GM19372 (cell line): ENCODE data around the gene DDX39A.
"Not testable (repeated sequence)": the region's sequence is repeated elsewhere in the genome, so short reads cannot be mapped to it uniquely, and the experiment has no call there.

Source experiments
- ATAC-seq: cut with Tn5 transposase; IDR thresholded peaks from one replicate; pipeline ENCODE4 v1.9.1; 2021; ENCODE audit warnings: mild to moderate bottlenecking, low read depth, moderate library complexity; ENCODE audit not compliant: unreplicated experiment

The DDX39A gene

GRCh38 chr19:14419106-14419813, at the start of gene DDX39A:
Gene DDX39A (minus strand): TSS chr19:14419341. CDS start chr19:14413220, 6,121 bp downstream.
- ATAC-seq: peak; percentile 89

DNA sequence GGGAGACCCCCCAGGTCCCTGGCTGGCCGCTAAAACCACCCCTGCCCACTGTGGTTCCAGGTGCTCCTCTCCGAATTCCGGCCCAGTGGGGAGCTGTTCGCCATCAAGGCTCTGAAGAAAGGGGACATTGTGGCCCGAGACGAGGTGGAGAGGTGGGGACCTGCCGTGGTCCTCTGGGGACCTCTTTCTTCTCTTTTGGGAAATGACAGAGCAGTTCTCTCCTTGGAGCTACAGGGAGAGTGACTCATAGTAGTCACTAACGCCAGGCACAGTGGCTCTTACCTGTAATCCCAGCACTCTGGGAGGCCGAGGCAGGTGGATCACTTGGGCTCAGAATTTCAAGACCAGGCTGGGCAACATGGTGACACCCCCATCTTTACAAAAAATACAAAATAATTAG, 48.7 kb upstream of the DDX39A start:
- ATAC-seq: no peak

DNA sequence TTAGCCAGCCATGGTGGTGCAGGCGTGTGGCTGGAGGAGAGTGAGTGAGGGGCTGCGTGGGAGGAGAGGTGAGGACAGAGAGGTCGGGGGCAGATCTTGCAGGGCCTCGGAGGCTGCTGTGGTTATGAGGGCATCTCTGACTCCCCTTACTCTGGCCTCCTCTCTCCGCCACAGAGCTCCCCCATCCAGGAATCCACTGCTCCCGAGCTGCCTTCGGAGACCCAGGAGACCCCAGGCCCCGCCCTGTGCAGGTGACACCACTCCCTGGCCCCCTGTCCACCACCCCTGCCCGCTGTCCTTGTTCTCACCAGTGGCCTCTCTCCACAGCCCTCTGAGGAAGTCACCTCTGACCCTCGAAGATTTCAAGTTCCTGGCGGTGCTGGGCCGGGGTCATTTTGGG, 48.2 kb upstream of the DDX39A start:
- ATAC-seq: no peak

- no peak for ATAC-seq
Observed at GRCh38 chr19:14463747-14464146, 44.6 kb upstream of the DDX39A start.

GRCh38 chr19:14462401-14462800, 43.3 kb upstream of the DDX39A start:
- not testable (repeated sequence) for ATAC-seq

DNA sequence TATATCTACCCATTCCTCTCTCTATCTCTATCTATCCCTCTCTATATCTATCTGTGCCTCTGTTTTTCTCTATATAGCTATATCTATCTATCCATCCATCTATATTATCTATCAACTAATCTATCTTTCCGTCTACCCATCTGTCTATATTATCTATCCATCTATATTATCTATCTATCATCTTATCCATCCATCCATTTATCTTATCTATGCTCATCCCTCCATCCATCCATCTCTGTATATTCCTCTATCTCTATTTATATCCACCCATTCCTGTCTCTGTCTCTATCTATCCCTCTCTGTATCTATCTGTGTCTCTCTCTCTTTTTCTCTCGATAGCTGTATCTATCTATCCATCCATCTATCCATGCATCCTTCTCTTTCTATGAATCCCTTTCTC, 41.8 kb upstream of the DDX39A start:
- ATAC-seq: no peak

DNA sequence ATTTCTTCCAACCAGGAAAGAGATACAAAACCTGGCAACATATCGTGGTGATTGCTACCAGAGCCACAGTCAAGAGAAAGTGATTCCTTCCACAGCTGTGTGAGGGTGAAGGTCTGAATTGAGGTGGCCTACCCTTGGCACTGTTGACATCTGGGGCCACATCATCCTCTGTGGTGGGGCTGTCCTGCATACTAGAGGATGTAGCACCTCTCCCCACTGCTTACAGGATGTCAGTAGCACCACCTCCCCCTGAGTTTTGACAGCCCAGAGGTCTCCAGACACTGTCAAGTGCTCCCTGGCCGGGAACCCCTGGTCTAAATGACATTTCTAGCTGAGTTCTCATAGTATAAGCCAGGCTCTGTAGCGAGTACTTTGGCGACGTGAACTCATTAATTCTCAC, 40.6 kb upstream of the DDX39A start:
- ATAC-seq: no peak

DNA sequence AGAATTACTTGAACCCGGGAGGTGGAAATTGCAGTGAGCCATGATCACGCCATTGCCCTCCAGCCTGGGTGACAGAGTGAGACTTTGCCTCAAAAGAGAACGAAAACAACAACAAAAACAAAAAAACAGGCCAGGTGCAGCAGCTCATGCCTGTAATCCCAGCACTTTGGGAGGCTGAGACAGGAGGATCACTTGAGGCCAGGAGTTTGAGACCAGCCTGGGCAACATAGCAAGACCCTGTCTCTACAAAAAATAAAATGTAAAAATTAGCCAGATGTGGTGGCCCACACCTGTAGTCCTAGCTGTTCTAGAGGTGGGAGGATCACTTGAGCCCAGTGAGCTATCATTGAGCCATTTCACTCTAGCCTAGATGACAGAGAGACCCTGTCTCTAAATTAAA, 33.2 kb upstream of the DDX39A start:
- not testable (repeated sequence) for ATAC-seq

DNA sequence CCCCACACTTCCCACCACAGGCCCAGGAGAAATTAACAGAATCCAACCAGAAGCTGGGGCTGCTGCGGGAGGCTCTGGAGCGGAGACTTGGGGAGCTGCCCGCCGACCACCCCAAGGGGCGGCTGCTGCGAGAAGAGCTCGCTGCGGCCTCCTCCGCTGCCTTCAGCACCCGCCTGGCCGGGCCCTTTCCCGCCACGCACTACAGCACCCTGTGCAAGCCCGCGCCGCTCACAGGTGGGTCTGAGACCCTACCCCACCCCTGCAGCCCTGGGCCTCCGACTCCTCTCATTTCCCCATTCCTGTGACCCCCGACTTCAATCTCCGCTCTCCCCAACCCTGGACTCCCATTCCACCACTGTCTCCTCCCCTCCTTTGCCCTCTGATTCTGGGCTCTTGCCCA, 31.7 kb upstream of the DDX39A start:
- no peak for ATAC-seq

- no peak for ATAC-seq
Observed at GRCh38 chr19:14450168-14450874, 31.2 kb upstream of the DDX39A start.

DNA sequence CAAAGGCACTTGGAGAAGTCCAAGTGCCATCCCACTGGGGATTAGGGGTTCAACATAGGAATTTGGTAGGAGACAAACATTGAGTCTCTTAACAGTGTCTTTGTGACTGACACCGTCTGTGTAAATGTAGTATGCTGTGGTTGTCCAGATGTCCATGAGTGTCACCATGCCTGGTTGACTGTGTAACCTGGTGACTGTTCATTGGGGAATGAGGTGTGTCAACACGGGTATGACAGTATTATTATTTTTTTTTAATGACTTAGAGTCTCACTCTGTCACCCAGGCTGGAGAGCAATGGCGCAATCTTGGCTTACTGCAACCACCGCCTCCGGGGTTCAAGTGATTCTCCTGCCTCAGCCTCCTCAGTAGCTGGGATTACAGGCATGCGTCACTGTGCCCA, 30.2 kb upstream of the DDX39A start:
- ATAC-seq: no peak

DNA sequence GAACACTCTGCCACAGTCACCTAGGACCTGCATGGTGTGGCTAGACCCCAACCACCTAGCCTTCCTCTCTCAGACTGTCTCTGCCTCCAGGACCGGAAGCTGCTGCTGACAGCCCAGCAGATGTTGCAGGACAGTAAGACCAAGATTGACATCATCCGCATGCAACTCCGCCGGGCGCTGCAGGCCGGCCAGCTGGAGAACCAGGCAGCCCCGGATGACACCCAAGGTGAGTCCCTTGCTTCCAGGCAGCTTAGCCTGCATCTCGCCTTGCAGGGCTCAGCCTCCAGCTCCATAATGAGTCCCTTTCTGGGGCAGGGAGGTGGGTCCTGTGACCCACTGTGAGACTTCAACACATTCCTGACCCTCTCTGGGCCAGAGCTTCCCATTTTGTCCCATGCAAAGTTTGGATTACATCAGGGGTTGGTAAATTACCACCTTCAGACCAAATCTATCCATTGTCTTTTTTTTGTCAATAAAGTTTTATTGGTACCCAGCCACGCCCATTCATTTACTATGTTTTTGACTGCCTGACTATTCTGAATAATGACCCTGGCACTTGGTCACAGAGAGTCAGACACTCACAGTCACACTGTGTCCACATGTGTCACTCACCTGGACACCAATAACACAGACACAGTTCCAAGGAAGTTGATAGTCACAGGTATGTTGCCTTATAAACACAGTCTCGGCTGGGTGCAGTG, 27.3 kb upstream of the DDX39A start:
- no peak for ATAC-seq

GRCh38 chr19:14443632-14444216, 24.6 kb upstream of the DDX39A start:
- ATAC-seq: no peak

GRCh38 chr19:14442891-14443631, 23.9 kb upstream of the DDX39A start:
- ATAC-seq: no peak

GRCh38 chr19:14441041-14441938, 22.1 kb upstream of the DDX39A start:
- ATAC-seq: no peak

DNA sequence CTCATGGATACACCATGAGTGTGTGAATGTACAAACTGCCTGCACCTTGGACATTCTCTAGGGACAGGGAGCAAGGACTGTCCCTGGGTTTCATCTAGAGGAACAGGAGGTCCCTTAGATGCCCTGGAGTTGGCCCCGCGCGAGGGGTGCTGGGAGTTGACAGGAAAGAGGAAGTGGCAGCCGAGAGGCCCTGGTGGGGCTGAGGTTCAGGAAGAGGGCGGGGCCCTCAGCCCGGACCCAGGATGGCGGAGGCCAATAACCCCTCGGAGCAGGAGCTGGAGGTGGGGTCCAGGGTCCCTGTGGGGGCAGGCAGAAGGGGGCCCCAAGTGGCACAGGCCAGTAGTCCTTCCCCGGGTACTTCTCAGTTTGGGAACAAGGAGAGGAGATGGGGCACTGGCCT, 20.9 kb upstream of the DDX39A start:
- ATAC-seq: no peak

GRCh38 chr19:14439014-14439413, 19.9 kb upstream of the DDX39A start:
- no peak for ATAC-seq

GRCh38 chr19:14437578-14438140, 18.5 kb upstream of the DDX39A start:
- no peak for ATAC-seq
